HepG2 (cell line): ENCODE measurements around the gene P2RX6. TPM values are rescaled to one million over a fixed set of nuclear protein-coding genes. Genes with fewer than 3 reads are reported as not detected.

ENCODE experiments used
- ARID3A ChIP-seq: IDR thresholded peaks from 2 replicates; pipeline ENCODE4 v1.6.1; 2012; ENCODE audit warnings: low read depth, low read length, improper control_type of control experiment
- E2F1 ChIP-seq: sonication (generic); formaldehyde crosslinking; IDR thresholded peaks from 2 replicates; pipeline ENCODE4 v1.5.0; 2020; ENCODE audit warnings: missing genetic modification reagents
- MBD4 ChIP-seq: IDR thresholded peaks from 2 replicates; pipeline ENCODE4 v1.6.1; 2012; ENCODE audit warnings: low read length, inconsistent platforms, borderline replicate concordance
- PAWR ChIP-seq: sonication (generic); formaldehyde crosslinking; IDR thresholded peaks from 2 replicates; pipeline ENCODE4 v1.4.0; 2020; ENCODE audit warnings: missing genetic modification reagents, mild to moderate bottlenecking, borderline replicate concordance
- PBX3 ChIP-seq: sonication (generic); formaldehyde crosslinking; IDR thresholded peaks from 2 replicates; pipeline ENCODE4 v1.8.1; 2023; ENCODE audit warnings: missing genetic modification reagents, inconsistent platforms, borderline replicate concordance
- PRDM10 ChIP-seq: sonication (generic); formaldehyde crosslinking; IDR thresholded peaks from 2 replicates; pipeline ENCODE4 v1.4.0; 2020; ENCODE audit warnings: low read depth, missing genetic modification reagents
- RARG ChIP-seq: sonication (generic); formaldehyde crosslinking; IDR thresholded peaks from 2 replicates; pipeline ENCODE4 v1.4.0; 2020; ENCODE audit warnings: low read depth, mild to moderate bottlenecking, missing genetic modification reagents
- RFX1 ChIP-seq: fragments of 450-650 bp; IDR thresholded peaks from 2 replicates; pipeline ENCODE4 v1.6.1; 2017
- SETDB1 ChIP-seq: sonication (generic); formaldehyde crosslinking; IDR thresholded peaks from 2 replicates; pipeline ENCODE4 v1.5.1; 2020; ENCODE audit warnings: missing genetic modification reagents, mild to moderate bottlenecking, borderline replicate concordance
- SOX6 ChIP-seq, 2 experiments: fragments of 450-650 bp in 1 of 2; sonication (generic) in 1 of 2; formaldehyde crosslinking in 1 of 2; IDR thresholded peaks; 2 replicates each; pipeline versions ENCODE4 v1.4.0 to v1.6.1; 2017 to 2020; ENCODE audit warnings: antibody characterized with exemption in 1 of 2, mild to moderate bottlenecking in 1 of 2, missing genetic modification reagents in 1 of 2
- SPEN ChIP-seq: sonication (generic); formaldehyde crosslinking; IDR thresholded peaks from 2 replicates; pipeline ENCODE4 v1.5.1; 2020; ENCODE audit warnings: low read depth, mild to moderate bottlenecking, missing genetic modification reagents
- ZBTB43 ChIP-seq: sonication (generic); formaldehyde crosslinking; conservative IDR thresholded peaks from 2 replicates; pipeline ENCODE4 v1.4.0; 2020; ENCODE audit warnings: missing genetic modification reagents
- ZFP41 ChIP-seq: sonication (generic); formaldehyde crosslinking; IDR thresholded peaks from 2 replicates; pipeline ENCODE4 v1.4.0; 2020; ENCODE audit warnings: mild to moderate bottlenecking, missing genetic modification reagents, borderline replicate concordance
- ZKSCAN8 ChIP-seq: IDR thresholded peaks from 2 replicates; pipeline ENCODE4 v1.6.1; 2016; ENCODE audit warnings: borderline replicate concordance, missing genetic modification reagents, missing compliant biosample characterization
- ZNF12 ChIP-seq: sonication (generic); formaldehyde crosslinking; IDR thresholded peaks from 2 replicates; pipeline ENCODE4 v1.5.0; 2020; ENCODE audit warnings: missing genetic modification reagents
- ZNF253 ChIP-seq: sonication (generic); formaldehyde crosslinking; IDR thresholded peaks from 2 replicates; pipeline ENCODE4 v1.8.0; 2022; ENCODE audit warnings: mild to moderate bottlenecking, missing genetic modification reagents, borderline replicate concordance
- ZNF354B ChIP-seq: sonication (generic); formaldehyde crosslinking; IDR thresholded peaks from 2 replicates; pipeline ENCODE4 v1.8.0; 2022; ENCODE audit warnings: mild to moderate bottlenecking, missing genetic modification reagents
- ZNF451 ChIP-seq: sonication (generic); formaldehyde crosslinking; IDR thresholded peaks from 2 replicates; pipeline ENCODE4 v1.5.0; 2020; ENCODE audit warnings: mild to moderate bottlenecking, missing genetic modification reagents
- ZNF549 ChIP-seq: sonication (generic); formaldehyde crosslinking; IDR thresholded peaks from 2 replicates; pipeline ENCODE4 v1.5.0; 2020; ENCODE audit warnings: missing genetic modification reagents
- ZSCAN29 ChIP-seq: sonication (generic); formaldehyde crosslinking; conservative IDR thresholded peaks from 2 replicates; pipeline ENCODE4 v1.4.0; 2020; ENCODE audit warnings: mild to moderate bottlenecking, missing genetic modification reagents
- polyA plus RNA-seq, 8 experiments: library from polyadenylated mRNA; depleted of rRNA in 3 of 8; stranded (reverse) in 7 of 8; unstranded in 1 of 8; fragments of >200 nt; fragmentation: Illumina TruSeq in 4 of 8; extraction: Trizol in 4 of 8; gene quantifications; 2 replicates each; pipeline versions ENCODE4 v1.2.1 to v1.2.3, GENCODE V29; 2011 to 2016; ENCODE audit warnings: low read depth in 4 of 8, missing spikeins in 1 of 8, mixed read lengths in 1 of 8; ENCODE audit not compliant: insufficient read depth in 1 of 8
- total RNA-seq, 5 experiments: library from RNA; depleted of rRNA; stranded (reverse); fragments of >200 nt; fragmentation: Illumina TruSeq; extraction: Trizol; gene quantifications; 2 replicates each; pipeline ENCODE4 v1.2.3, GENCODE V29; 2016; ENCODE audit warnings: low read depth in 1 of 5

The P2RX6 gene
- total and polyA plus RNA-seq, 2 of the 13 experiments (the other 11 are each of a cell fraction or from before 2014, with no cell fraction given), result 0.04 to 0.12 TPM

- TF ChIP-seq RARG (CRISPR knock-in tag) (no peak), E2F1 (CRISPR knock-in tag) (peak; percentile 69; the same call in 1 of the 2 replicates), PAWR (no peak), MBD4 (no peak), ZNF549 (CRISPR knock-in tag) (no peak), ZKSCAN8 (CRISPR knock-in tag) (no peak), SOX6 (IDR thresholded peaks at IDR 0.05) (no peak), SOX6 (CRISPR knock-in tag; IDR thresholded peaks at IDR 0.05) (peak; percentile 82), RFX1 (peak; percentile 18; the same call in 1 of the 2 replicates), ZBTB43 (CRISPR knock-in tag) (peak; percentile 8; the same call in 1 of the 2 replicates), ZNF354B (CRISPR knock-in tag) (no peak), SPEN (CRISPR knock-in tag) (peak; percentile 51), ZFP41 (no peak), PBX3 (CRISPR knock-in tag) (no peak; the same call in 1 of the 2 replicates), ZNF451 (CRISPR knock-in tag) (no peak; the same call in 1 of the 2 replicates), PRDM10 (CRISPR knock-in tag) (no peak; the same call in 1 of the 2 replicates), ZSCAN29 (CRISPR knock-in tag) (no peak; the same call in 1 of the 2 replicates), SETDB1 (no peak), ZNF12 (CRISPR knock-in tag) (peak; percentile 24; the same call in 1 of the 2 replicates), ARID3A (no peak), ZNF253 (no peak)
Measured at GRCh38 chr22:21001601-21002325, 13.2 kb upstream of the P2RX6 start, which contains the start of gene THAP7 (continued).
